K562 (cell line): ENCODE measurements around the gene KNDC1. TPM values are rescaled to one million over a fixed set of nuclear protein-coding genes. Genes with fewer than 3 reads are reported as not detected.
A peak's percentile ranks its signal among the peaks of the same experiment; 100 is the strongest.

Experiments used
- ATF4 ChIP-seq: fragments of 450-650 bp; formaldehyde crosslinking; IDR thresholded peaks from 2 replicates; pipeline ENCODE4 v1.4.0; 2022; ENCODE audit warnings: mild to moderate bottlenecking, moderate library complexity
- CREB5 ChIP-seq: fragments of 250-450 bp; sonication (Bioruptor Pico); IDR thresholded peaks from 2 replicates; pipeline ENCODE4 v1.5.0; 2020; ENCODE audit warnings: mild to moderate bottlenecking
- ELK1 ChIP-seq: sonication (generic); formaldehyde crosslinking; IDR thresholded peaks from 2 replicates; pipeline ENCODE4 v1.8.1; 2022; ENCODE audit warnings: missing genetic modification reagents
- GATAD2B ChIP-seq: fragments of 450-650 bp; IDR thresholded peaks from 2 replicates; pipeline ENCODE4 v1.6.1; 2017; ENCODE audit warnings: mild to moderate bottlenecking, borderline replicate concordance
- HIVEP1 ChIP-seq: fragments of 250-450 bp; sonication (Bioruptor Pico); IDR thresholded peaks from 2 replicates; pipeline ENCODE4 v1.4.0; 2020; ENCODE audit warnings: mild to moderate bottlenecking
- MAFK ChIP-seq: IDR thresholded peaks from 2 replicates; pipeline ENCODE4 v1.6.1; 2011; ENCODE audit warnings: low read length, improper control_type of control experiment
- MCM3 ChIP-seq: fragments of 450-650 bp; IDR thresholded peaks from 2 replicates; pipeline ENCODE4 v1.6.1; 2016
- MIER1 ChIP-seq: fragments of 450-650 bp; IDR thresholded peaks from 2 replicates; pipeline ENCODE4 v1.6.1; 2016; ENCODE audit warnings: antibody characterized with exemption, mild to moderate bottlenecking, low read depth
- MXD1 ChIP-seq: fragments of 250-450 bp; sonication (Bioruptor Pico); IDR thresholded peaks from 2 replicates; pipeline ENCODE4 v1.8.0; 2021; ENCODE audit warnings: borderline replicate concordance, mild to moderate bottlenecking, moderate library complexity; ENCODE audit not compliant: poor library complexity, severe bottlenecking
- MYNN ChIP-seq, 2 experiments: sonication (generic); formaldehyde crosslinking in 1 of 2; IDR thresholded peaks; 2 replicates each; pipeline versions ENCODE4 v1.5.0 to v1.6.1; 2016 to 2020; ENCODE audit warnings: antibody characterized with exemption in 1 of 2, missing genetic modification reagents in 1 of 2
- NCOA4 ChIP-seq: fragments of 450-650 bp; IDR thresholded peaks from 2 replicates; pipeline ENCODE4 v1.6.1; 2018; ENCODE audit warnings: mild to moderate bottlenecking; ENCODE audit not compliant: partially characterized antibody
- NRF1 ChIP-seq, 2 experiments: fragments of 450-650 bp; IDR thresholded peaks in 1 of 2; conservative IDR thresholded peaks in 1 of 2; 2 replicates each; pipeline ENCODE4 v1.6.1; 2014; ENCODE audit warnings: mild to moderate bottlenecking in 2 of 2
- POLR2AphosphoS2 ChIP-seq: IDR thresholded peaks from 2 replicates; pipeline ENCODE4 v1.6.1; 2012; ENCODE audit warnings: low read length, improper control_type of control experiment
- POLR2B ChIP-seq: fragments of 450-650 bp; IDR thresholded peaks from 2 replicates; pipeline ENCODE4 v1.6.1; 2018; ENCODE audit warnings: low read depth; ENCODE audit not compliant: partially characterized antibody
- SMARCA4 ChIP-seq: fragments of 450-650 bp; IDR thresholded peaks from 2 replicates; pipeline ENCODE4 v1.6.1; 2016
- TFAP4 ChIP-seq: sonication (generic); formaldehyde crosslinking; IDR thresholded peaks from 2 replicates; pipeline ENCODE4 v1.8.0; 2022; ENCODE audit warnings: missing genetic modification reagents, mild to moderate bottlenecking, moderate library complexity, borderline replicate concordance
- TRIM24 ChIP-seq, 2 experiments: fragments of 450-650 bp; IDR thresholded peaks; 2 replicates each; pipeline ENCODE4 v1.6.1; 2016
- ZBTB17 ChIP-seq: fragments of 450-650 bp; formaldehyde crosslinking; IDR thresholded peaks from 2 replicates; pipeline ENCODE4 v1.4.0; 2020; ENCODE audit warnings: mild to moderate bottlenecking
- polyA plus RNA-seq, 8 experiments: library from polyadenylated mRNA; depleted of rRNA in 4 of 8; stranded (reverse) in 5 of 8; unstranded in 3 of 8; fragments of >200 nt; fragmentation: Nextera tagmentation in 2 of 8; fragmentation: Illumina TruSeq in 1 of 8; extraction: Ambion mirVana in 2 of 8; extraction: Trizol in 1 of 8; gene quantifications; 2 replicates each; pipeline versions ENCODE4 v1.2.1 to v1.2.3, GENCODE V29; 2011 to 2014; ENCODE audit warnings: inconsistent platforms in 1 of 8, missing spikeins in 1 of 8
- total RNA-seq, 7 experiments: library from RNA; depleted of rRNA in 6 of 7; stranded (reverse); fragments of >200 nt in 6 of 7; fragmentation: Illumina TruSeq in 2 of 7; extraction: Trizol in 2 of 7; gene quantifications; 2 replicates each; pipeline versions ENCODE4 v1.2.1 to v1.2.3, GENCODE V29; 2011 to 2021; ENCODE audit warnings: low replicate concordance in 1 of 7
- TF ChIP-seq, protein P1 (sequence below): fragments of 250-450 bp; sonication (Bioruptor Pico); IDR thresholded peaks from 2 replicates; pipeline ENCODE4 v1.8.0; 2021; ENCODE audit warnings: moderate library complexity, mild to moderate bottlenecking, inconsistent platforms
- TF ChIP-seq, protein P2 (sequence below): fragments of 250-450 bp; sonication (Bioruptor Pico); IDR thresholded peaks from 2 replicates; pipeline ENCODE4 v1.5.0; 2021; ENCODE audit warnings: mild to moderate bottlenecking, borderline replicate concordance

KNDC1 gene
- total and polyA plus RNA-seq, 9 of the 15 experiments (the other 6 are each of a cell fraction or from before 2014, with no cell fraction given), result 0.07 to 0.26 (median 0.11) TPM; not detected in 6

DNA sequence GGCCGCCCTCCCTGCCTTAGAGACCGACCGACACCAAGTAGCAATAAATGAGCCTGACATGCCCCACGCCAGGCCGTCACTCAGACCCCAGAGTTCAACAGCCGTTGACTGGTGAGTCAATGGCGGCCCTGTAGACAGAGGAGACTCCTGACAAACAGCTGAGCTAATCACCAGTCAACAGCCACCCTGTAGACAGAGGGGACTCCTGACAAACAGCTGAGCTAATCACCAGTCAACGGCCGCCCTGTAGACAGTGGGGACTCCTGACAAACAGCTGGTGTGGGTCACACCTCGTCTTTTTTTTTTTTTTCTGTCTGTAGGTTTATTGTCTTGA lies 16.9 kb upstream of the KNDC1 start (continued):
- TF ChIP-seq ELK1 (CRISPR knock-in tag) (no peak), TFAP4 (CRISPR knock-in tag) (peak; percentile 100), MYNN (IDR thresholded peaks at IDR 0.05) (peak; percentile 97), MYNN (CRISPR knock-in tag; IDR thresholded peaks at IDR 0.05) (no peak), GATAD2B (no peak), HIVEP1 (0 out of 2 replicates have a peak, but pooled peaks have one; percentile 80), MXD1 (no peak), MCM3 (no peak), ZBTB17 (CRISPR knock-in tag) (no peak), TRIM24 (IDR thresholded peaks at IDR 0.05) (peak; percentile 93 to 96), POLR2B (no peak), CREB5 (CRISPR knock-in tag) (no peak), NRF1 (conservative IDR thresholded peaks at IDR 0.05 in 1 of 2, IDR thresholded peaks at IDR 0.05 in 1 of 2) (no peak), ATF4 (peak; percentile 60; the same call in 1 of the 2 replicates), SMARCA4 (no peak), MIER1 (no peak), NCOA4 (no peak), POLR2AphosphoS2 (no peak), MAFK (peak; percentile 61; the same call in 1 of the 2 replicates)
- TF ChIP-seq, protein P1, sequence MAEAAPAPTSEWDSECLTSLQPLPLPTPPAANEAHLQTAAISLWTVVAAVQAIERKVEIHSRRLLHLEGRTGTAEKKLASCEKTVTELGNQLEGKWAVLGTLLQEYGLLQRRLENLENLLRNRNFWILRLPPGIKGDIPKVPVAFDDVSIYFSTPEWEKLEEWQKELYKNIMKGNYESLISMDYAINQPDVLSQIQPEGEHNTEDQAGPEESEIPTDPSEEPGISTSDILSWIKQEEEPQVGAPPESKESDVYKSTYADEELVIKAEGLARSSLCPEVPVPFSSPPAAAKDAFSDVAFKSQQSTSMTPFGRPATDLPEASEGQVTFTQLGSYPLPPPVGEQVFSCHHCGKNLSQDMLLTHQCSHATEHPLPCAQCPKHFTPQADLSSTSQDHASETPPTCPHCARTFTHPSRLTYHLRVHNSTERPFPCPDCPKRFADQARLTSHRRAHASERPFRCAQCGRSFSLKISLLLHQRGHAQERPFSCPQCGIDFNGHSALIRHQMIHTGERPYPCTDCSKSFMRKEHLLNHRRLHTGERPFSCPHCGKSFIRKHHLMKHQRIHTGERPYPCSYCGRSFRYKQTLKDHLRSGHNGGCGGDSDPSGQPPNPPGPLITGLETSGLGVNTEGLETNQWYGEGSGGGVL (CRISPR knock-in tag), result no peak
- TF ChIP-seq, protein P2, sequence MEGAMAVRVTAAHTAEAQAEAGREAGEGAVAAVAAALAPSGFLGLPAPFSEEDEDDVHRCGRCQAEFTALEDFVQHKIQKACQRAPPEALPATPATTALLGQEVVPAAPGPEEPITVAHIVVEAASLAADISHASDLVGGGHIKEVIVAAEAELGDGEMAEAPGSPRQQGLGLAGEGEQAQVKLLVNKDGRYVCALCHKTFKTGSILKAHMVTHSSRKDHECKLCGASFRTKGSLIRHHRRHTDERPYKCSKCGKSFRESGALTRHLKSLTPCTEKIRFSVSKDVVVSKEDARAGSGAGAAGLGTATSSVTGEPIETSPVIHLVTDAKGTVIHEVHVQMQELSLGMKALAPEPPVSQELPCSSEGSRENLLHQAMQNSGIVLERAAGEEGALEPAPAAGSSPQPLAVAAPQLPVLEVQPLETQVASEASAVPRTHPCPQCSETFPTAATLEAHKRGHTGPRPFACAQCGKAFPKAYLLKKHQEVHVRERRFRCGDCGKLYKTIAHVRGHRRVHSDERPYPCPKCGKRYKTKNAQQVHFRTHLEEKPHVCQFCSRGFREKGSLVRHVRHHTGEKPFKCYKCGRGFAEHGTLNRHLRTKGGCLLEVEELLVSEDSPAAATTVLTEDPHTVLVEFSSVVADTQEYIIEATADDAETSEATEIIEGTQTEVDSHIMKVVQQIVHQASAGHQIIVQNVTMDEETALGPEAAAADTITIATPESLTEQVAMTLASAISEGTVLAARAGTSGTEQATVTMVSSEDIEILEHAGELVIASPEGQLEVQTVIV (CRISPR knock-in tag), result no peak
